ENCODE results near the gene MAN2B2. TPM values are rescaled to one million over a fixed set of nuclear protein-coding genes. Genes with fewer than 3 reads are reported as not detected.

MAN2B2 gene
- total and polyA plus RNA-seq, 7 donors, result 3.0 to 24.3 (median 18.7) TPM

DNA sequence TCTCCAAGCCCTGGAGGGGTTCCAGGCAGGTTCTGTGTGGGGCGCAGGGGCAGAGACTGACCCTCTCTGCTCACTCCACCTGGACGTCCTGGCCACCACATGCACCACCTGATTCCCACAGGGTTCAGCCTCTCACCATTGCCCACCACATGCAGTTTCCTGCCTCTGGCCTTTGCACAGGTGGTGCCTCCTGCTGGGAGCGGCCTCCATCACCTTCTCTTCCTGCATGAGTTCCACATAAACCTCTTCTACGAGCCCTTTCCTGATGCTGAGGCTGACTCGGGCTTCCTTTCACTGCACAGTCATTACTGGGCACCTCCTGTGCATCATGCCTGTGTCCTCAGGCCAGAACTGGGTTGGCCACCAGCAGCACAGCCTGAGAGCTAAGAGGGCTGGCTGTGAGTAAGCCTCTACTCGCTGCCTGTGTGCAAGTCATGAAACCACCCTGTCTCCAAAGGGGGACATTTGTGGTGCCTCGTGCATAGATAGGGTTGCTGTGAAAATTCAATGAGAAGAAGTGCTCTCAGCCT, 19.9 kb downstream of the MAN2B2 start:
- DNase-seq, result no peak
- Histone ChIP-seq H3K4me1 (no peaks in the 10 kb centered on the region), H3K4me3 (no peak overlapping the region), H3K27ac (no peak overlapping the region), H3K36me3 (peaks cover 0 to 51% (median 14%) of the 10 kb centered on the region in 4 donors), H3K27me3 (no peaks in the 10 kb centered on the region), H3K9me3 (no peaks in the 10 kb centered on the region)
- WGBS, 2 donors, result 90 to 93% methylated on average over 7 of the region's 7 CpGs
- intact Hi-C loops (cut with DNase I), result no loop called here
- TF ChIP-seq, protein P1, sequence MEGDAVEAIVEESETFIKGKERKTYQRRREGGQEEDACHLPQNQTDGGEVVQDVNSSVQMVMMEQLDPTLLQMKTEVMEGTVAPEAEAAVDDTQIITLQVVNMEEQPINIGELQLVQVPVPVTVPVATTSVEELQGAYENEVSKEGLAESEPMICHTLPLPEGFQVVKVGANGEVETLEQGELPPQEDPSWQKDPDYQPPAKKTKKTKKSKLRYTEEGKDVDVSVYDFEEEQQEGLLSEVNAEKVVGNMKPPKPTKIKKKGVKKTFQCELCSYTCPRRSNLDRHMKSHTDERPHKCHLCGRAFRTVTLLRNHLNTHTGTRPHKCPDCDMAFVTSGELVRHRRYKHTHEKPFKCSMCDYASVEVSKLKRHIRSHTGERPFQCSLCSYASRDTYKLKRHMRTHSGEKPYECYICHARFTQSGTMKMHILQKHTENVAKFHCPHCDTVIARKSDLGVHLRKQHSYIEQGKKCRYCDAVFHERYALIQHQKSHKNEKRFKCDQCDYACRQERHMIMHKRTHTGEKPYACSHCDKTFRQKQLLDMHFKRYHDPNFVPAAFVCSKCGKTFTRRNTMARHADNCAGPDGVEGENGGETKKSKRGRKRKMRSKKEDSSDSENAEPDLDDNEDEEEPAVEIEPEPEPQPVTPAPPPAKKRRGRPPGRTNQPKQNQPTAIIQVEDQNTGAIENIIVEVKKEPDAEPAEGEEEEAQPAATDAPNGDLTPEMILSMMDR (IDR thresholded peaks at IDR 0.05), result no peak
- TF ChIP-seq EP300 (IDR thresholded peaks at IDR 0.05) (no peak), POLR2A (IDR thresholded peaks at IDR 0.05) (no peak), POLR2AphosphoS5 (IDR thresholded peaks at IDR 0.05) (no peak)

DNA sequence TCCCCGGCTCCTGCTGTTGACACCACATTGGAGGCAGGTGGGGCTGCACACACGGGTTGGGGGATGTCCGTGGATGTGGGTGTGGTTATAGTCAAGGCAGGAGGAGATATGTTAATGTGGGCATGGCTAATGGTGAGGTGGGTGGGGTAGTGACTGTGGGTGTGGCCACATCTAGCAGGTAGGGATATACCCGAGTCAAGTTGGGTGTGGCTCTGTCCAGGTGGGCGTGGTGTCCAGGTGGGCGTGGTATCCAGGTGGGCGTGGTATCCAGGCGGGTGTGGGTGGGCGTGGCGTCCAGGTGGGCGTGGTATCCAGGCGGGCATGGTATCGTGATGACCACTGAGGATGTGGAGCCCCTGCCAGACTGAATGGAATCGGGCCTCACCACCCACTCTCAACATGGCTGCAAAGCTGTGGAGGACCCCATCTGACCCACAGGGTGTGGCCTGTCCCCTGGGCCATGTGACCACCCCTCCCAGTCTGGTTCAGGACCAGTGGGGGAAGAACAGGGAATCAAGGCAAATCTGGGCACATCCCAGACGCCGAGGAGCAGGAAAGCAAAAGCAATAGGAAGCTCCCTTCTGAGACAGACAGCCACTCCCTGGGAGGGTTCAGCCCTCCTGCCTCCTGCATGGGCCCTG, 21.0 kb downstream of the MAN2B2 start:
- Histone ChIP-seq H3K27me3 (no peaks in the 10 kb centered on the region), H3K4me3 (no peak overlapping the region), H3K9me3 (no peaks in the 10 kb centered on the region), H3K36me3 (peaks cover 0 to 62% (median 18%) of the 10 kb centered on the region in 4 donors), H3K4me1 (no peaks in the 10 kb centered on the region), H3K27ac (no peak overlapping the region)
- TF ChIP-seq, protein P1 (IDR thresholded peaks at IDR 0.05), result no peak
- no peak for TF ChIP-seq POLR2AphosphoS5 (IDR thresholded peaks at IDR 0.05)
- TF ChIP-seq EP300 (IDR thresholded peaks at IDR 0.05), result no peak
- no peak for TF ChIP-seq POLR2A (IDR thresholded peaks at IDR 0.05)
- no peak for DNase-seq
- 57 to 75% methylated on average over 16 of the region's 16 CpGs for WGBS, 2 donors
- intact Hi-C loops (cut with DNase I), result no loop called here

DNA sequence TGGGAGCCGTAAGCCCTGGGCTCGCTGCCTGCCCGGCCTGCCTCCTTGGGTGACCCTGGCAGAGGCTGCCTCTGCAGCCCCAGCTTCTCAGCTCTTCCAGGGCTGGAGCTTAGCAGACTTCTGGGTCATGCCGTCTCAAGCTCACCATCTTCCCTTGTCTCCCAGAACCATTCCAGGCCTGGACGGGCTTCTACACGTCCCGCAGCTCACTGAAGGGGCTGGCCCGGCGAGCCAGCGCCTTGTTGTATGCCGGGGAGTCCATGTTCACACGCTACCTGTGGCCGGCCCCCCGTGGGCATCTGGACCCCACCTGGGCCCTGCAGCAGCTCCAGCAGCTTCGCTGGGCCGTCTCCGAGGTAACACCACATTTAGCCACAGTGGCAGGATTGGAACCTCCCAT, 22.0 kb downstream of the MAN2B2 start:
- WGBS, 2 donors, result 97% methylated on average over 17 of the region's 17 CpGs
- intact Hi-C loops (cut with DNase I), result no loop called here

DNA sequence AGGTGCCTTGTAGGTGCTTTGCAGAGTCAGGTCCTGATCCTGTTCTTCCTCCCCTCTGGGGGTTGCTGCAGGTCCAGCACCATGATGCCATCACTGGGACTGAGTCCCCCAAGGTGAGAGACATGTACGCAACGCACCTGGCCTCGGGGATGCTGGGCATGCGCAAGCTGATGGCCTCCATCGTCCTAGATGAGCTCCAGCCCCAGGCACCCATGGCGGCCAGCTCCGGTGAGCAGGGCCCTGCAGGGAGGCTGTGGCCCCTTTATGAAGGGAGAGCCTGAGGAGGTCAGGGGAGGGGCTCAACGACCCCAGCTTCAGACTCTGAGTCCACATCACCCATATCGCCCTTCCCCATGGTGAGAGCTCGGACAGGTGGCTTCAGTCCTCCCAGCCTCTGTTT, 23.1 kb downstream of the MAN2B2 start:
- intact Hi-C loops (cut with DNase I), result no loop called here
- Histone ChIP-seq H3K27ac (no peak overlapping the region), H3K27me3 (no peaks in the 10 kb centered on the region), H3K4me3 (no peak overlapping the region), H3K36me3 (peaks cover 0 to 72% (median 18%) of the 10 kb centered on the region in 4 donors), H3K9me3 (no peaks in the 10 kb centered on the region), H3K4me1 (no peaks in the 10 kb centered on the region)
- no peak for DNase-seq
- no peak for TF ChIP-seq EP300 (IDR thresholded peaks at IDR 0.05)
- no peak for TF ChIP-seq POLR2A (IDR thresholded peaks at IDR 0.05)
- TF ChIP-seq POLR2AphosphoS5 (IDR thresholded peaks at IDR 0.05), result no peak
- TF ChIP-seq, protein P1 (IDR thresholded peaks at IDR 0.05), result no peak
- WGBS, 2 donors, result 91 to 93% methylated on average over 10 of the region's 10 CpGs

More for the DNA sequence above, 22.0 kb downstream of the MAN2B2 start:
- H3K27ac ChIP-seq, result no peak overlapping the region
- H3K4me3 ChIP-seq, result no peak overlapping the region
- H3K36me3 ChIP-seq, result peaks cover 0 to 64% (median 19%) of the 10 kb centered on the region in 4 donors
- DNase-seq, result no peak
- H3K27me3 ChIP-seq, result no peaks in the 10 kb centered on the region
- H3K4me1 ChIP-seq, result no peaks in the 10 kb centered on the region
- no peaks in the 10 kb centered on the region for H3K9me3 ChIP-seq
- TF ChIP-seq POLR2A (IDR thresholded peaks at IDR 0.05) (no peak), POLR2AphosphoS5 (IDR thresholded peaks at IDR 0.05) (no peak), EP300 (IDR thresholded peaks at IDR 0.05) (no peak)
- TF ChIP-seq, protein P1 (IDR thresholded peaks at IDR 0.05), result no peak

Data from sigmoid colon (tissue), 7 donors.